LNCaP clone FGC (cell line): ENCODE results near the gene TMEM240.

Experiments
- DNase-seq: peaks from one replicate; pipeline ENCODE4 v3.0.0-alpha.2; 2011; ENCODE audit warnings: low read depth
- H3K4me3 ChIP-seq: 2 replicates; pipeline ENCODE4 v1.5.1; 2011; ENCODE audit warnings: mild to moderate bottlenecking, low read depth, low read length, control low read depth
- CTCF ChIP-seq: IDR thresholded peaks from 2 replicates; pipeline ENCODE4 v1.5.1; 2012; ENCODE audit warnings: mild to moderate bottlenecking; ENCODE audit not compliant: control insufficient read depth, insufficient read depth; ENCODE audit errors: extremely low read depth

Gene TMEM240

GRCh38 chr1:1538989-1539309, 1.5 kb downstream of the TMEM240 start:
- DNase-seq = no peak
- no peak overlapping the region for H3K4me3 ChIP-seq
- TF ChIP-seq CTCF = no peak

- no peak for TF ChIP-seq CTCF
- no peak overlapping the region for H3K4me3 ChIP-seq
- DNase-seq = no peak
These were observed 2.1 kb downstream of the TMEM240 start for GRCh38 chr1:1538334-1538733.

- DNase-seq = no peak
- H3K4me3 ChIP-seq = no peak overlapping the region
- no peak for TF ChIP-seq CTCF
These were observed 2.7 kb downstream of the TMEM240 start for GRCh38 chr1:1537626-1538250.

GRCh38 chr1:1536938-1537546, 3.4 kb downstream of the TMEM240 start:
- DNase-seq = no peak

GRCh38 chr1:1536019-1536937, 4.1 kb downstream of the TMEM240 start:
- no peak for DNase-seq
- H3K4me3 ChIP-seq = no peak overlapping the region
- TF ChIP-seq CTCF = no peak

More at GRCh38 chr1:1536938-1537546, 3.4 kb downstream of the TMEM240 start:
- H3K4me3 ChIP-seq = no peak overlapping the region
- no peak for TF ChIP-seq CTCF

GRCh38 chr1:1535201-1536018, 5.0 kb downstream of the TMEM240 start:
- TF ChIP-seq CTCF = no peak
- H3K4me3 ChIP-seq = no peak overlapping the region
- DNase-seq = no peak
